Mammary epithelial cell (primary cell): Measurements from ENCODE around the gene DIPK1B.

ENCODE experiments used
- CTCF ChIP-seq, 2 donors: IDR thresholded peaks in 1 of 2; conservative IDR thresholded peaks in 1 of 2; 2 replicates each; pipeline ENCODE4 v1.5.1; 2011 to 2012; ENCODE audit warnings: inconsistent platforms in 2 of 2, low read length in 2 of 2, mild to moderate bottlenecking in 2 of 2, control low read depth in 1 of 2, low read depth in 1 of 2; ENCODE audit not compliant: insufficient read depth in 1 of 2; ENCODE audit errors: extremely low read depth in 1 of 2
- EZH2 ChIP-seq: IDR thresholded peaks from 2 replicates; pipeline ENCODE4 v1.6.1; 2012; ENCODE audit warnings: low read length, inconsistent platforms, borderline replicate concordance

- TF ChIP-seq CTCF (conservative IDR thresholded peaks at IDR 0.05 in 1 of 2, IDR thresholded peaks at IDR 0.05 in 1 of 2; ENCODE audit: extremely low read depth in 1 of 2, insufficient read depth in 1 of 2, low read depth in 1 of 2, low read length in 2 of 2), result no peak
- no peak for TF ChIP-seq EZH2
Observed at GRCh38 chr9:136718345-136719194, 6.2 kb downstream of the DIPK1B start.
